GM12873 (cell line): ENCODE measurements around the gene SNAP47.

Source experiments
- CTCF ChIP-seq: IDR thresholded peaks from 2 replicates; pipeline ENCODE4 v1.5.1; 2012; ENCODE audit warnings: low read depth, mild to moderate bottlenecking, moderate library complexity, low read length, control low read depth; ENCODE audit not compliant: insufficient read depth; ENCODE audit errors: missing control alignments

The SNAP47 gene

GRCh38 chr1:227768125-227768439 is 32.8 kb downstream of the SNAP47 start:
- TF ChIP-seq CTCF, result no peak

- no peak for TF ChIP-seq CTCF
Measured at GRCh38 chr1:227768640-227769039, 33.4 kb downstream of the SNAP47 start.

GRCh38 chr1:227769047-227769935 is 34.1 kb downstream of the SNAP47 start:
- no peak for TF ChIP-seq CTCF

- no peak for TF ChIP-seq CTCF
Measured at GRCh38 chr1:227769936-227770494, 34.8 kb downstream of the SNAP47 start.

- no peak for TF ChIP-seq CTCF
Measured at GRCh38 chr1:227770812-227771211, 35.6 kb downstream of the SNAP47 start.

- TF ChIP-seq CTCF, result no peak
Measured at GRCh38 chr1:227771326-227771725, 36.1 kb downstream of the SNAP47 start.

- no peak for TF ChIP-seq CTCF
Measured at GRCh38 chr1:227771771-227772170, 36.5 kb downstream of the SNAP47 start.
